ENCODE measurements around the gene AKT3.

The AKT3 gene

DNA sequence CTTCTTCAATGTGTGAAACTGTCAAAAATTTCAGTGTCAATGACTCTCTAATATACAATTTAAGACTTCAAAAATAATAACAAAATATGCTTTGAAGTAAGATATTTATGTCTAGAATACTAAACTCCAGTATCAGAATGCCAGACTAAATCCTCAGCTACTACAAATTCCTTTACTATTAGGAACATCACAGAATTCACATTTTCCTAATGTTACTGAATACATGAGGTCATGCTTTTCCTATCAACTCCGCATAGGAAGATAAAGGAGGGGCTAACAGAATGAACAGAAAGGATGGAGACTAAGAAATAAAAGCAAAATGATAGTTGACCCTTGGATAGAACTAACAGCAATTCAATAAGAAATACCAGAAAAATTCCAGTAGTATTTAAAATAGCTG, 301.5 kb downstream of the AKT3 start:
- DNase-seq, result no peak

DNA sequence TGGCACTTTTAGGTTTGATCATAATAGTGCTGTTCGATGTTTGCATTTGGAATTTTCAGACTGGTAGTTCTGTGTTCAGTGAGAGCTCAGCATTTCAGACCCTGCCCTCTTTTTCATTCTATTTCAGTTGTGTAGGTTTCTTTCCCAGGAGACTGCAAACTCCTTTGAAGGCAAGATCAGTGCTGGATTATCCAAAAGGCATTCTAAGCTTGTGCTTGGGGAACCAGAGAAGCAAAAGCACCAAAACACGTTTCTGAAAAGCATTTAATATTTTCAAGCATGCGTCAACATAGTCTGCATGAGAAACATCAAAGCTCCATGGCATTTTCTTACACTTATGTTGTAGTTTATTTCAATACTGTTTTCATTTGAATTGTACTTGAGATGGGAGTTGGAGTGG, 302.2 kb downstream of the AKT3 start:
- no peak for DNase-seq

DNA sequence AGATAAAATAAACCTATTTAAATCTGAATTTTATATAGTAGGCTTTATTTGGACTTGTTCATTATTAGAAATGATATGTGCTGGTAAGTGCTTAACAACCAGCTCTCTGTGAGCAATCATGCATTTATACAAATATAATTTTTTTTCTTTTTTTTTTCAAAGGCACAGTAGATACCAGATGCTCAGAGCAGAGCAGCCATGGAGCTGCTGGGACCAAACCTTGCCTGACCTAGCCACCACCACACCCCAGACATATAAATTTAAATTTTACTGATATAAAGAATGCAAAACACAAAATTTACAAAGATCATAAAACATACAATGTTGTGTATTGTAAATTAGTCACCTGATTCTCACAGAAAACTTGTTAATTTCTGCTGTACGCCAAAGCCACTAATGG, 303.6 kb downstream of the AKT3 start:
- no peak for DNase-seq

DNA sequence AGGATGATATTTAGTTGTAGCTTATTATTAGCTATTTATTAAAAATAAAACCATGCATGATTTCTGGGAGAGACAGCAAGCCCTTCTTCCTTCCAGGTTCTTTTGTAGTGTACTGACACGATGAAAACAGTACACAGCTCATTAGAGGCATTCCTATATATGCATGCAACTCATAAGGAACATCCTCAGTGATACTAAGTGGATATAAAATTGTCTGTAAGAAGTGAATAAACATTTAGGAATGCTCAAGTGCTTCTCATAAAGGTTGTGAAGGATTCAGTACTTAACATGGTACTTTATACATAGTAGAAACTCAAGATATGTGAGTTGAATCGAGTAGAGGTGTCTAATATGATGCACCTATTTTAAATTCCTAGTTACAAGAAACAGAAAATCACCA, 306.5 kb downstream of the AKT3 start:
- DNase-seq, result no peak

DNA sequence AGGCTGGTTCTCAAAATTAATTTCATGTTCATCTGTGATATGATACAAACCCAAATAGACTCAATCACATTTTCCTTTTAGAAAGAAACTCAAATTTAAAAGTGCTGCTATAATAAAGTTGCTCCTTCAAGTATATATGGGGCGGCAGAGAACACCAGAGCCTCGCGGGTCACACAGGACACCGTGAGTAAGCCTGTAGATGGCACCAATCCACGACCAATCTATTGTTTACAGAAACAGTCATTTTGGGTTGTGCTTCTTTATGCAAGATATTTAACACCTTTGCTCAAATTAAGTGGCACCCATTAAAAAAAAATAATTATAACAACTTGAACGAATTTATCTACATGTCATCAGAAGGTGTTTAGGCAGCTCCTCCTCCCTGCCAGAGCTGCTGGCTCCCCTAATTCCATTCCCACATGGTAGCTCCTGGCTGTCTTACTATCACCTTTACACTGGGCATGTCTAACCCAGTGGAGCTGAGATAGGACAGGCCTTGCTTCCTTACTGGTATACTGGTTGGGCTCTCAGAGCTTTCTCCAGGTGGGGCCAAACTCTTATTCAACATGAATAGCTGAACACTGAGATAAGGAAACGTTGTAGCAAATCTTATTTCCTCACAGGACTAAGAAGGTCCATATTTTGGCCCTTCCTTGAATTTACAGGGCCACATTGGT, 307.2 kb downstream of the AKT3 start:
- no peak for DNase-seq

DNA sequence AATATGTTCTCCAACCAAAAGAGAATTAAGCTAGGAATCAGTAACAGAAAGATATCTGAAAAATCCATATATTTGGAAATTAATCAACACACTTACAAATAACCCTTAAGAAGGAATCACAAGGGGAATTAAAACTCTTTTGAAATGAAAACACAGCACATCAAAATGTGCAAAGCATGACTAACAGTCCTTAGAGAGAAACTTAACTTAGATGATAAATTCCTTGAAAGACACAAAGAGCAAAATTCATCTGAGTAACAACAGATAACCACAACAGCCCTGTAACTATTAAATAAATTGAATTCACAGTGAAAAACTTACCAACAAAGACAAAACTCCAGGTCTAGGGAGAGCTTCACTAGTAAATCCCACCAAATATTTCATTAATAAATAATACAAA, 310.4 kb downstream of the AKT3 start:
- no peak for DNase-seq

DNA sequence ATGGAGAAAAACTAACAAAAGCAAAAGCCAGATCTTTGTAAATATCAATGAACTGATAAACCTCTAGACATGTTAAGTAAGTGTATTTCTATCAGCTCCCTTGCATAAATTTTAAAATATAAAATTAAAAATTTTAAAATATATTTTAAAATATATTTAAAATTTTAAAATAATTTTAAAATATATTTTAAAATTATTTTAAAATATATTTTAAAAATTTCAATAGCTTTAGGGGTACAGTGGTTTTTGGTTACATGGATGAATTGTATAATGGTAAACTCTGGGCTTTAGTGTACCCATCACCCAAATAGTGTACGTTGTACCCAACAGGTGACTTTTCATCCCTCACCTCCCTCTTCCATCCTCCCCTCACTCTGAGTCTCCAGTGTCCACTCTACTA, 315.0 kb downstream of the AKT3 start:
- no peak for DNase-seq

DNA sequence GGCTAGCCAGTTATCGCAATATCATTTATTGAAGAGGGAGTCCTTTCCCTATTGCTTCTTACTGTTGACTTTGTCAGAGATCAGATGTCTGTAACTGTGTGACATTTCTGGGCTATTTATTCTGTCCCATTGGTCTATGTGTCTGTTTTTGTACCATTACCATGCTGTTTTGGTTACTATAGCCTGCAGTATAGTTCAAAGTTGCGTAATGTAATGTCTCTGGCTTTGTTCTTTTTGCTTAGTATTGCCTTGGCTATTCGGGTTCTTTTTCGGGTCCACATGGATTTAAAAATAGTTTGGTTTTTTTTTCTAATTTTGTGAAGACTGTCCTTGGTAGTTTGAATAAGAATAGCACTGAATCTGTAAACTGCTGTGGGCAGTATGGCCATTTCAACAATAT, 320.5 kb downstream of the AKT3 start:
- DNase-seq, result no peak

DNA sequence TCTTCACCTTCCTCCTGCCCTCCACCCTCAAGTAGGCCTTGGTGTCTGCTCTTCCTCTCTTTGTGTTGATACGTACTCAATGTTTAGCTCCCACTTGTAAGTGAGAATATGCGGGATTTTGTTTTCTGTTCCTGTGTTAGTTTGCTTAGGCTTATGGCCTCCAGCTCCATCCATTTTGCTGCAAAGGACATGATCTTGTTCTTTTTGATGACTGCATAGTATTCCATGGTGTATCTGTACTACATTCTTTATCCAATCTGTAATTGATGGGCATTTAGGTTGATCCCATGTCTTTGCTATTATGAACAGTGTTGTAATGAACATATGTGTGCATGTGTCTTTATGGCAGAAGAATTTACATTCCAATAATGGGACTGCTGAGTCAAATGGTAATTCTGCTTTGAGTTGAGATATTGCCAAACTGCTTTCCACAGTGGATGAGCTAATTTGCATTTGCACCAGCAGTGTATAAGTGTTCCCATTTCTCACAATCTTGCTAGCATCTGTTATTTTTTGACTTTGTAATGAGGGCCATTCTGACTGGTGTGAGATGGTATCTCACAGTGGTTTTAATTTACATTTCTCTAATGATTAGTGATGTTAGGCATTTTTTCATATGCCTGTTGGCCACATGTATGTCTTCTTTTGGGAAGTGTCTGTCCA, 321.5 kb downstream of the AKT3 start:
- DNase-seq, result no peak

DNA sequence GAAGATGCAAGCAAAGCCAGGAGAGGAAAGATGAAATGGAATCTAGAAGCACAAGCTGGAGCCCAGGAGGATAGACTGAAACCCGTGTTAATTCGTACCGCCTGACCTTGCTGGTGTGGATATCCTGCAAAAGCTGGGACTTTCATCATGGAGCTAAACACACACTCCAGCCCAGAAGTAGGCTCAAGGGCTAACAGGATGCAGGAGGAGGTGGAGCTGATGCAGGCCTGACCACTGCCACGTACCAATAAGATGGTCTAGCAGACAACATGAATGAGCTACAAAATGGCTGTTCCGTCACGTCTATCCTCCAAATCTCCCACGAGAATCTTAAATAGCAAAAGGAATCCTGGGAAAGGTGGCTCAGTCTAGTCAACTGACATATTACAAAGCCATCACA, 323.9 kb downstream of the AKT3 start:
- no peak for DNase-seq

DNA sequence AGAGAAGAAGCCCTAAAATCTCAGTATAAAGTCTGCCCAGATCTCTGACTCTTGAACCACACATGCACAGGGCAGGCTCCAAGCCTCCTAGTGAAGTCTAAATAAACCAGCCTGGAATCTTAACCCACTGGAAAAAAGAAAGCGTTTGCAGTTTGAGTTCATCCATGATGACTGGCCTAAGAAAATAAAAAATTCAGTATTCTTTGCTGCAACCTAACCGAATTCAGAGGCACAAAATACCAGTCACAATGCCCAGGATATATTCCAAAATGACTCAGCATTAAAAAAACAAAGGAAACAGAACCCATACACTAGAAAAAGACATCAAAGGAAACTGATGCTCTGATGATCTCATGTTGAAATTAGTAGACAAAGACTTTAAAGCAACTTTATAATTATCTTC, 325.0 kb downstream of the AKT3 start:
- DNase-seq, result no peak

DNA sequence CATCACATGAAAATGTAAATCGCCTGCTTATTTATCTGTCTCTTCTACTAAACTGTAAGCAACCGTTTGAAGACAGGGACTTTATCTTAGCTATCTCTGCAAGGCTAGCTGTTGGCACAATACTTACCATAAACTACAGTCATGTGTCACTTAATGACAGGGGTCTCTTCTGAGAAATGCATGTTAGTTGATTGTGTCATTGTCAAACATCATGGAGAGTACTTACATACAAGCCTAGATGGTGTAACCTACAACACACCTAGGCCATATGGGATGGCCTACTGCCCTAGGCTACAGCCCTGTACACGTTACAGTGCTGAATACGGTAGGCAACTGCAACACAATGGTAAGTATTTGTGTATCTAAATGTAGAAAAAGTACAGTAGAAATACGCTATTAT, 326.3 kb downstream of the AKT3 start:
- DNase-seq, result no peak

DNA sequence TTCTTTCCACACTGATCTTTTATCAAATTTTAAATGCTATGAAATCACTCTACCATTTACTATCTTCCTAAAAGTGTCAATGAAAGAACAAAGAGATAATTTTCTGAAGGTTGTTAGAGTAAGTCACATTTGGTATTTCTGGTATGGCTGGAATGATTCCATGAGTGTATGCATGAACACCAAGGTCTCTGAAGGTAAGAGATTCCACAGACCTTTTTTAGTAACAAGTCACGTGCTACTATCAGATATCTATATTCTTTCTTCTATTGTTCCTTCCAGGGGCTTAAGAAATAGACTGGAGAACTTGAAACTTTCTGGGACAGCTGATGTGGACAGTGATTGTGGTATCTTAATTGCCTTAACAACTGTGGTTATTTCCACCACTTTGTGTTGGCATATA, 329.2 kb downstream of the AKT3 start:
- DNase-seq, result no peak

DNA sequence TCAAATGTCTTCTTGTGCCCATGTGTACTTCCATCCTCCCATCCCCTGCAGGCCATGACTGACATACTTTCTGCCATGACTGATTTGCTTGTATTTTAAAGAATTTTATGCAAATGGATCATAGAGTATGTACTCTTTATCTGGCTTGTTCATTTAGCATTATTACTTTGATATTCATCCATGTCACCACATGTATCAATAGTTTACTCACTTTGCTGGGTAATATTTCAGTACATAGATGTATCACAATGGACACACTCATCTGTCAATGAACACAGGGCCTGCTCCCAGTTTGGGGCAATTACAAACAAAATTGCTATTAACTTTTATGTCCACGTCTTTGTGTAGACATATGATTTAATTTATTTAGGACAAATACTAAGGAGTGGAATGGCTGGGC, 335.1 kb downstream of the AKT3 start:
- no peak for DNase-seq

DNA sequence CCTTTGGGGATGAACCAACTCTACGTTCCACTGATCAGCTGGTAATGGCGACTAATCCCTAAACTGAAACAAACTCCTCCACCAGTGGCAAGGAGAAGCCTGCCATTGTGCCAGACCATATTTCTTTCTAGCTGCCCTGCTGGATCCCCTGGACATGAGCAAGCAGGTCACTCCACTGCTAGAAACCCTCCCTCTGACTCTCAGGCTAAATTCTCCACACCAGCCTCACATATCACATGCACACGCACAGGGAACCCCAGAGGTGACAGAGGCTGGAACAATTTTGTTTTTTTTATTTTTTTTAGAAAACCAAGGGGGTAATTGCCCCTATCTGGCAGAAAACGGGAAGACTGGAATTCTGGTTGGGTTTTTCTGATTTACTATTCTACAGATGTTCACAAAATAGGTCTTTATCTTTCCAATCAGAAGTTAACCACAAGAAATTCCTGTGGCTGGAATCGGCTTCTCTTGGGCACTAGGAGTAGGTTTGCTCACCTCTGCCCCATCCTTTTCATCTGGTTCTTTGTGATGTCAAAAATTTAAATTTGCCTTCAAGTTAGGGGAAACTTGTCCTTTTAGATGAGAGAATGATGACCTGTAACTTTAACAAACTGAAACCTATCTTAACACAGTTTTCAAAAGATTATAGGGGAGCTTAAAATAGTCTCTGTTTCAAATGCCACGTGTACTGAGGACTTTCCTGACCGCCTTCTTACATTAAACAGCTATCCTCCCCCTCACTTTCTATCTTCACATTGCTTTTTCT, 336.1 kb downstream of the AKT3 start:
- no peak for DNase-seq

DNA sequence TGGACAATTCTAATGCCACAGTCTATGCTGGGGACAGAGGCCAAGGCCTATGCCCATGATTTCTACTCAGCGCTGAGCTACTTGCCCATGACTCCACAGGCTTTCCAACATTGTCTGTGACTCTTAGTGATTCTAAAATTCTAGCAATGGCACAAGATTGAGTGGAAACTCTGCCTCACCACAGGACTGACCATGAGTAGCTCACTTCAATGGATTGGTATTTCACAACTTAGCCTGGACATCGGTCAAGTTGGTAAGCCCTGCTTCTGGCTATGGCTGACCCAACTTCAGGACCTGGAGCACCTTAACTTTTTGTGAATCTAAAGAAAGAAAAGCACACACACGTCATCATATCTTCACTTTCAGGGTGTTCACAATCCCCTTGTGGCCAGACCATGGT, 339.1 kb downstream of the AKT3 start:
- DNase-seq, result no peak

DNA sequence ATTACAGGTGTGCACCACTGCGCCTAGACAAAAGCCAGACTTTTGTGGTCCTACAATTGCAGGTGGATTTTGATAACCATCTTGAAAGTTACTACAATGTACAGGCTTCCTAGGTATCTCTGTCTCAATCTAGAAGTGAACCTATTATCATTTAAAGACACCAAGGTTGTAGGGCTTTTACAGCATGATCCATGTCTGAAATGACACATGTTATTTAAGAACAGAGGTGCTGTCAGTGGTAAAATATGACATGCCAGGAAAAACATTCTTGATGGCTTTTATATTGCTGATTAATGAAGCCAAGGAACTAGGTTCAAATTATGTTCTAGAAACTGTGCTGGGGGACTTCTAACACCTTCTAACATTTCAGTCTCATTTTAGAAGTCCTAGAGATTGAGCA, 341.1 kb downstream of the AKT3 start:
- no peak for DNase-seq

DNA sequence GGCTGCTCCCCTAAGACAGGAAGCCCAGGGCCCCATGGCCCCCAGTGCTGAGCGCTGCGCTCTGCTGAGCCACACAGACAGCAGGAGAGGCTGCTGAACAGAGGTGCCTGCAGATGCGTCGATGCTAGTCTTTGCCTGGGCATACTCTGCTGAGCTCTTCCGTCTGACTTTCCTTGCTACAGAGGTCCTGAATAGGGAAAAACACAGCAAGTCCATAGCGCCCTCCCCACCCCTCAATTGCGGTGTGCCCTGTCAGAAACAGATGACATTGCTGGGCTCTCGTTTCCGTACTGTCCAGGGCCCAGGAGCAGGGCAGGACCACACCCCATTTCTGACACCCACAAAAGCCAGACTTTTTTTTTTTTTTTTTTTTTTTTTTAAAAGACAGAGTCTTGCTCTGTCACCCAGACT, 341.7 kb downstream of the AKT3 start:
- peak; percentile 57 for DNase-seq

DNA sequence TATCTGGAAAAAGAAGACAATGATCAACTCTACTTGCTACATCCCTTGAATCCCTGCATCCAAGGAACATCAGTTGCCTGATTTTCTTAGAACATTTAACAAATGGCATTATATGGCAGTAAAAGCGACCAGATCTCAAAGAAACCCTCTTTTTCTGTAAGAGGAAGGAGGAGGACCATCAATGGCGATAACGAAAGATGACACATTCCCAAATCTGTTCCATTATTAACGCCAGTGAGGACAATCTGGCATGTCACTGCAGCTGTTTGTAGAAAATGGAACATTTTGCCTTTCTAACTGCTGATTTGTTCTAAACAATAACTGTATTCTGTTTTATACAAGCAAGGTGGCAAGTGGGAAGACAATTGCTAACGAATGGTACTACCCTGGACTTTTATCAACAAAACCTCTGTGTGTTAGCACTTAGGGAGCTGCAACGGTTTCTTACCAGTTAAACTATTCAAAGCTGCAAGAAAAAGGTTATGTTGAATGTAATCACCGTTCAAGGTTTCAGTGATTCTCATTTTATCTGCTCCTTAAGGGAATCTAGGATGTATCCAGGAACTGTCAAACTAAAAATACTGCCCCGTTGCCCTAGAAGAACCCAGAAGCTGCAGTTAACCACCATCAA, 342.3 kb downstream of the AKT3 start:
- peak; percentile 57 for DNase-seq

DNA sequence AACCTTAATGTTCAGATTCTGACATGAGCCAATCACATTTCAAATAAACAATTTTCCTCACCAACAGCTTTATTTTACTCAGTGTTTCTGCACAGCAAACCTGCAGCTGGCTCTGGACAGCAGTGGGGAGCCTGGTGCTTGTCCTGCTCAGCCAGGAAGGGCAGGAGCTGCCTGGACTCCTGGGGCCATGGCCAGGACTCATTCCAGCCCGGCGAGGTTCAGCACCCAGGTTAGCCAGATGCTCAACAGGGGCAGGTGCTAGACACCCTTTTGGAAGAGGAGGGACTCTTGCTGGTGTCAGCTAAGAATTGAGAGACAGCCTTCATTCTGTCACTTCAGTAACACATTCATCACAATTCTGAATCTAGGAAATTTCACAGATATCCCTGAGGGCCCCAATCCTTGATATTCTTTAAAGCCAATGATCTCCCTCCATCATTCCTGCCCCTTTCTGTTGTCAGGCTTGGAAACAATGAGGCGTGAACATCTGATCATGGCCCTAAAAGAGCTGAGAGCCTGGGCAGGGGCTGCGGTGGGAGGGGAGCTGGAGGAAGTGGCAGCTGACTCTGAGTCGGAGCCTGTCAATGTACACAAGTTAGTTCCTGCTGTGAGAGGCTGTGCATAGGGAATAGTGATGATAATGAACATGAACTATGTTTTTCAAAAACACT, 342.9 kb downstream of the AKT3 start:
- peak; percentile 49 for DNase-seq

DNA sequence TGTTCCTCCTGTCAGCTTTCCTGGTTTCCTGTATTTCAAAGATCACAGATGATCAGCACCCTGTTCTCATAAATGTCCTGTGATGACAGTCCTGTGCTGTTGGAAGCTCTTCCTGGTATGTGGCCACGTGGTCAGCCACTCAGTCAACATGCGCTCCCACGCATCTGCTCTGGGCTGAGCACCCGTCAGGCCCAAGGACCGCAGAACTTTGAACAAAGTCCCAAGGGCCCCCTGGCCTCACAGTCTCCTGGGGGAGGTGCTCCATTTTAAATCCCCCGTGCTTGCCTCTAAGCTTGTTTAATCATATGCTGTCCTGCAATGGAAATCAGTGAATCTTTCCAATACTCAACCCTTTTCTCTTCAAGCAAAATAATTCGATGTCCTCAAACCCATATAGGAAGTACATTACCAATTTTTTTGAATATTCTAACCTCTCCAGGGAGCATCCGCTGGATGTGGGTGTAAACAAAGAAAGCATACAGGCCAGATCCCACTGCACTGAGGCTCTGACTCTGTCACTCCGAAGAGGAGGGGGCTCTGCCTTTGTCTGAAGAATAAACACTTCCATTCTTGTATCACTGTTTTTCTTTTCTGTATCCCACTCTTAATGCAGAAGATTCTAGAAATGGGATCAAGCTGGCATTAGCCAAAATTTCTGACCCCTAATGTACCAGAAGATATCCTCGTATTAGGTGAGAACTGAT, 343.9 kb downstream of the AKT3 start:
- no peak for DNase-seq

DNA sequence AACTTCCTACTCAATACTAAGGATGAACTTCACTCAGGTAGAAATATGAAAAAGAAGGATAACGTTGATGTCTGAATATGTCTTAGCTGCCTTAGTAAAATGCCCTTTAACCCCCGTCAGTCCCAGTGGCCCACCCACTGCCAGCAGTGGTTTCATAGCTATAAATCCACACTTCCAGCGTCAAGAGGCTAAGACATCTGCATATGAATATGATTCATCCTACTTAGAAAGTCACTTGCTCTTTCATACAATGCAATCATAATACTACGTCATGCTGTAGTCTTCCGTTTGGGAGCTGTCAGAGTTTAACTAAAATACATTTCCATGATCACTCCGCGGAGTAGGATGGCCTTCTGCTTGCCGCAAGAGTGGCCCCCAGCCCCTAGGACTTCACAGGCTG, 346.9 kb downstream of the AKT3 start:
- DNase-seq, result no peak

DNA sequence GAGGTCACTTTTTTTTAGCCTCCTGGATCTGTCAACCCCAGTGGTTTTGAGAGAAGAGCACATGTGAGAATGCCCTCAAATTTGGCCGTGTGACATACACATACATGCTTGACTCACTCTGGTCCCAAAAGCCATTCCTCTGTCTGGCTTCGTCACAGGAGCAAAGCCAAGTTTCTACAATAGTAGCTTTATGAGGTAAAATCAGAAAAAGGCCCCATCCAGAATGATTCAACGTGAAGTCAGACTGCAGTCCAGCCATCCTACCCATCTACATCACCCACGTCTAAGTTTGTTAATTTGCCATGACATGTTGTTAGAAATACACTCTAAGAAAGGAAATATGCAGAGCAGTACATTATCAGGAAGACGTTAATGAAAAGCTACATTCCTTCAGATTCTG, 349.0 kb downstream of the AKT3 start:
- peak; percentile 52 for DNase-seq
